A172 (cell line): Measurements from ENCODE around the gene KRTAP2-3. TPM values are rescaled to one million over a fixed set of nuclear protein-coding genes. Genes with fewer than 3 reads are reported as not detected.
"Not testable (repeated sequence)": the region's sequence is repeated elsewhere in the genome, so short reads cannot be mapped to it uniquely, and the experiment has no call there.

Source experiments
- DNase-seq: peaks from one replicate; pipeline ENCODE4 v3.0.0-alpha.2; 2015; ENCODE audit warnings: low spot score
- total RNA-seq: library from RNA; depleted of rRNA; stranded (reverse); fragments of >200 nt; shearing (Covaris generic); gene quantifications from 2 replicates; pipeline ENCODE4 v1.2.3, GENCODE V29; 2014

The KRTAP2-3 gene
- total RNA-seq, 1 experiment from 2014 or later, result 1.00 TPM

DNA sequence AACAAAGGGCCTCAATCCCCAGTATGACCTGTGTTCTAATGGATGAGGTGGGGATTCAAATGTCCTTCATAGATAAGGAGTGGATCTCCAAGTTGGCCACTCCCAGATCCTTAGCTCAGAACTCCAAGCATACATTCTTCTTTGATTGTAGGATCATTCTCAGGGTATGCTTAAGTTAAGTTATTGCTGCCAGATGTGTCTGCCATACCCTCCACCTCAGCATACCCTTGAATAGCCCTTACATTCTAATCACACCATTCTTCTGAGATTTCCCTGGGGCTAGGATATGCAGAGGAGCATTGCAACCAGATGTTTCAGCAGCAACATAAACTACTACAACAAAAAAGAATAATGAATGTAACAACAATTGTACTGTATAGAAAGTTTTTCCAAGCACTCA, 7.4 kb upstream of the KRTAP2-3 start:
- DNase-seq, result no peak

- peak; percentile 96 for DNase-seq
Observed at GRCh38 chr17:41065829-41066624, 6.1 kb upstream of the KRTAP2-3 start, which contains the start of gene KRTAP2-4. TSS of gene KRTAP2-4 (minus strand) at chr17:41065879. CDS start at chr17:41065845, 34 bp downstream.

DNA sequence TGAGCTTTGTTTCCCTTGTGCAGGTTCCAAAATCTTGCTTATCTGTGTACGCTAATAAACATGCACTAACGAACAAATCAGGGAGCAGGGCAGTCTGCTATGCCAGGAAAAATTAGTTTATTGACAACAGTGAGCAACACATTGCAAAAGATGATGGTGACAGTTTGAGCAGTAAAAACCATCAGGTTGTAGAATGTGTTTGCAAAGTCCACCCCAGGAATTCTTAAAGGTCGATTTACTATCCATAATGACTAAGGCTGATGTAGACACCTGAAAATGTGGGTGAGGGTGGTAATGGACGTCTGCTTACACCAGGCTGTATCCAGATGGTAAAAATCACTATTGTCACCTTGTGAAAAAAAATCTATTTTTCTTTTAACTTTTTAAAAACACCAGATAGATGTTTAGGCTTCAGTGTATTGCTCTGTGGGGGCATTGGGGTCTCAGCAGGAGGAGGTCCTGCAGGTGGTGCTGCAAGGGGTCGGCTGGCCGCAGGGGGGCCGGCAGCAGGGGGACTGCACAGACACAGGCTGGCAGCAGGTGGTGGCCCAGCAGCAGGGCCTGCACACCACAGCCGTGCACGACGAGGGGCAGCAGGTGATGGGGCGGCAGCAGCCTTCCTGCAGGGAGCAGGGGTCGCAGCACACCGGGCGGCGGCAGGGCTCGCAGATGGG, 5.2 kb upstream of the KRTAP2-3 start:
- not testable (repeated sequence) for DNase-seq

GRCh38 chr17:41064301-41064700, 4.4 kb upstream of the KRTAP2-3 start:
- DNase-seq, result no peak

DNA sequence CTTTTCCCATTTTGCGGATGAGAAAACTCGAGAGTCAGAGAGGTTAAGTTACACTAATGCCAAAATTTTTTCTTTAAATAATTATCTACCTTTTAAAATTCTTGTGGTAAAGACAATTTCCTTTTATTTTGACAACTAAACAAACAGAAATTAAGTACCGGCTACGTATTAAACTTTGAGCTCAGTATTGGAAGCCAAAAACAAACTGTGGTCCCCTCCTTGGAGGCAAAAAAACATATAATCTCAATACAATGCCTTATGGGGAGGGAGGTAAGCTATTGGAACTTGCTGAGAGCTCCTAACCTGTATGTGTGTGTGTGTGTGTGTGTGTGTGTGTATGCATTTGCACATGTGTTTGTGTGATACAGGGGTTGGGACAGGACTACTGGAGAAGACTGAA, 3.5 kb upstream of the KRTAP2-3 start:
- DNase-seq, result no peak

DNA sequence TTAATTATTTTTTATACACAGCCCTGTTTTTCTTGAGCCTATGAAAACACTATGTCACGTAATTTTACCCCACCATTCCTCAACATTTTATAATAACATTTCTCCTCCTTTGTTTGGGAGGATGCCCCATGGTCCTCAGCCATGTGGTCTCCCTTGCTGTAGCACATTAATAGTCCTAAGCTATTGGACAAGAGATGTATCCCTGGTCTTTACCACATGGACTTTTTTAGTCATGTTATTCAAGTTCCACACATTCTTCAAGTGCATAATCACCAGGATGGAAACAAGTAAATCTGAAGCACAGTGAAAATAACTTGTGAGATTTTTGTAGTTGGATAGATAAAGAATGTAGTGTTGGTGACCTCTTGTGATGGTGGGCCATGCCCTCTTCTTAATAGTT, 2.0 kb upstream of the KRTAP2-3 start:
- peak; percentile 90 for DNase-seq

GRCh38 chr17:41059276-41060051, 450 bp downstream of the KRTAP2-3 start:
- peak; percentile 84 for DNase-seq

- DNase-seq, result peak; percentile 55
Observed at GRCh38 chr17:41058741-41059140, 1.2 kb downstream of the KRTAP2-3 start.

GRCh38 chr17:41057547-41057946, 2.4 kb downstream of the KRTAP2-3 start:
- DNase-seq, result no peak

GRCh38 chr17:41055130-41055529, 4.8 kb downstream of the KRTAP2-3 start, which contains the start of gene KRTAP2-2:
TSS of gene KRTAP2-2 (minus strand) at chr17:41055230. CDS start at chr17:41055211, 19 bp downstream.
- not testable (repeated sequence) for DNase-seq

- DNase-seq, result not testable (repeated sequence)
Observed at GRCh38 chr17:41054556-41054955, 5.4 kb downstream of the KRTAP2-3 start.

GRCh38 chr17:41054025-41054424, 5.9 kb downstream of the KRTAP2-3 start:
- DNase-seq, result no peak

- DNase-seq, result no peak
Observed at GRCh38 chr17:41052566-41052965, 7.3 kb downstream of the KRTAP2-3 start.

DNA sequence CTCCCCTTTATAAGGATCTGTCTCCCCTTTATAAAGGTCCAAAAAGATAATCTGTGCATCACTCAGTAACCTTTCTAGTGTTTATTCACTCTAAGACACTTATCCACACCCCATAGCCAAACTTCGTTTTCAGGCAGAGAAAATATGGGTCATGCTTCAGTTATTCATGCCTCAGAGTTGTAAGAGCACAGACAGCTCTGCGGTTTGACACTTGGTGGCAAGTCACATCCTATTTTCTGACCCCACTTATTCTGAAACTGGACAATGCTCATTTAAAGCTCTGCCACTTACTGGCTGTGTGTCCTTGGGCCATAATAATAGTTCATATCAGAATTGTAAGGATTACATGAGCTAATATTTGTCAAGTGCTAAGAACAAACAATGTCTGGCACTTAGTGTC, 10.8 kb downstream of the KRTAP2-3 start:
- DNase-seq, result peak; percentile 86

- peak; percentile 64 for DNase-seq
Observed at GRCh38 chr17:41048441-41048840, 11.5 kb downstream of the KRTAP2-3 start.

DNA sequence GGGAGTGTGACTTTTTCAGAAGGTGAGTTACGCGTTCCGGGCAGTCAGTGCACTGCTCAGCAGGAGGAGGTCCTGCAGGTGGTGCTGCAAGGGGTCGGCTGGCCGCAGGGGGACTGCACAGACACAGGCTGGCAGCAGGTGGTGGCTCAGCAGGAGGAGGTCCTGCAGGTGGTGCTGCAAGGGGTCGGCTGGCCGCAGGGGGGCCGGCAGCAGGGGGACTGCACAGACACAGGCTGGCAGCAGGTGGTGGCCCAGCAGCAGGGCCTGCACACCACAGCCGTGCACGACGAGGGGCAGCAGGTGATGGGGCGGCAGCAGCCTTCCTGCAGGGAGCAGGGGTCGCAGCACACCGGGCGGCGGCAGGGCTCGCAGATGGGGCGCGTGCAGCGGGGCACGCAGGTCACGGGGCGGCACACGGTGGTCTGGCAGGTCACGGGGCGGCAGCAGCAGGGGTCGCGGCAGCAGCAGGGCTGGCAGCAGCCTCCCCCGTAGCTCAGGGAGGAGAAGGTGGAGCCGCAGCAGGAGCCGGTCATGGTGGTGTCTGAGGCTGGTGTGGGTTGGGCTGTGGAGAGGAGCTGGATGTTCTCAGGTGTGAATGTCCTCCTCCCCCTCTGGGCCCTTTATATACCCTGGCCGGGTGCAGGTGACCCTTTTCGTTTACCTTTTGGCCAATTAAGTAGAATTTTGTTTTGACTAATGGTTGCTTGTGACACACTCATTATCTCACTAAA, 13.0 kb downstream of the KRTAP2-3 start, which contains the start of gene KRTAP2-1:
TSS of gene KRTAP2-1 (minus strand) at position 582 of the 731 bp plus-strand sequence. CDS start at position 533, 49 bp downstream.
- not testable (repeated sequence) for DNase-seq

DNA sequence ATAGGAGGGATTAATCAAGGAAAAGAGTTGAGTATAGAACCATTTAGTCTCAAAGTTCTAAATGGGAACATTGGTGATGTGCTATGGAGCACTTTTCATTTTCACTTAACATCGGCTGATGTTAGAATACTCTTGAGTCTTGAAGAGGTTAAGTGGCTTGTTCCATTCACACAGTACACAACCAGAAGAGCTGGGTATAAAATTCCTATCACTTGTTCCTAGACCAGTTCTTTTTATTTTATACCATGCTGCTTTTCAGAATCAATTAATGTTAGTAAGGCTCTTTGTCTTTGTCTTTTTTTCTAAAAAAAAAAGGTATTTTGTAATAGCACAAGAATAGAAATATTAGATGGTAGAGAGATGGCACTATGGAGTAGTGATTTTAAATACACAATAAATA, 17.0 kb downstream of the KRTAP2-3 start:
- DNase-seq, result no peak

DNA sequence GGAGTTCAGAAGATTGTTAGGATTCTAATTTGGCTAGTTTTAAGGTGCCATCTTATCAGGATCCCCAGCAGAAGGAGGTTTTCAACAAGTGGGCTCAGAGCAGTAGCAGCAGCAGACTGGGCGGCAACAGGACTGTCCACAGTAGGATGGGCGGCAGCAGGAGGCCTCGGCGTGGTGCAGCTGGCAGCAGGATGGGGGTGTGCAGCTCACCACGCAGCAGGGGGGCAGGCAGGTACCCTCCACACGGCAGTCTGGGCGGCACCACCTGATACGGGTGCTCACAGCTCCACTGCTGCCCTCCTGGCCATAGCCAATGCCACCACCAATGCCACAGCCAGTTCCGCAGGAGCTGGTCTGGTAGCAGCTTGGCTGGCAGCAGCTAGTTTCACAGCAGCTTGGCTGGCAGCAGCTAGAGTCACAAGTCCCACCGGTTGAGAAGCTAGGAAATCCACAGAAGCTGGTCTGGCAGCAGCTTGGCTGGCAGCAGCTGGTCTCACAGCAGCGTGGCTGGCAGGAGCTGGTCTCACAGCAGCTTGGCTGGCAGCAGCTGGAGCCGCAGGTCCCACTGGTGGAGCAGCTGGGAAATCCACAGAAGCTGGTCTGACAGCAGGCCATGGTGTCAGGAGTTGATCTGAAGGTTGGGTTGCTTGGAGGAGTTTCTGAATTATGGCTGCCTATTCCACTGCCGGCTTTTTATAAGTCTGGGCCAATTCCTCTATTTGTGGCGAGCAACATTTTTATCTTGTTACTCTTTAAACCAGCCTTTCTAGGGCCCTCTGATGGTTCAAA, 18.9 kb downstream of the KRTAP2-3 start, which contains the start of gene KRTAP1-1:
TSS of gene KRTAP1-1 (minus strand) at position 668 of the 789 bp plus-strand sequence. CDS start at position 615, 53 bp downstream.
- not testable (repeated sequence) for DNase-seq

DNA sequence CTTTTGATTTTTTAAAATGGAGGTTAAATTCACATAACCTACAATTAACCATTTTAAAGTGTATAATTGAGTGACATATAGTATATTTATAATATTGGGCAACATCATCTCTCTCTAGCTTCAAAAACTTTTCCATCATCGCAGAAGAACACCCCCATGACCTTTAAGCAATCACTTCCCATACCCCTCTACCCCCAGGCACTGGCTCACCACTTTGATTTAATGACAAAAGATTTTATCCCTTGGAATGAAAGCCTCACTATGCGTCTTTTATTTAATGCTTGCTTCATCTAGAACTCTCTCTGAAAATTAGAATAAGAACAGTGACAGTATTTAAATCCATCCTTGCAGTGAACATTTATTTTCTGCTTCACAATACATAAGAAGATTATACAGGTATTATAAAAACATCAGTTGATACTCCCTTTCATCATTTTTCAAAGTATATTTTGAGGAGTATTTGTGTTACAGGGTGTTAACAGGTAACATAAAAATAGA, 22.0 kb downstream of the KRTAP2-3 start:
- DNase-seq, result no peak

- not testable (repeated sequence) for DNase-seq
Observed at GRCh38 chr17:41034346-41034935, 25.5 kb downstream of the KRTAP2-3 start, which contains the start of gene KRTAP1-3. TSS of gene KRTAP1-3 (minus strand) at chr17:41034874. CDS start at chr17:41034821, 53 bp downstream.
